H1 (cell line): Measurements from ENCODE around the gene PTDSS2. TPM values are rescaled to one million over a fixed set of nuclear protein-coding genes. Genes with fewer than 3 reads are reported as not detected.

ENCODE experiments used
- CEBPB ChIP-seq: IDR thresholded peaks from 2 replicates; pipeline ENCODE4 v1.6.1; 2012; ENCODE audit warnings: low read depth, low read length
- GABPA ChIP-seq: IDR thresholded peaks from 2 replicates; pipeline ENCODE4 v1.6.1; 2011; ENCODE audit warnings: mild to moderate bottlenecking, low read length, moderate library complexity, borderline replicate concordance; ENCODE audit not compliant: insufficient read depth
- KDM5A ChIP-seq: fragments of 200-600 bp; IDR thresholded peaks from 2 replicates; pipeline ENCODE4 v1.7.1; 2012; ENCODE audit warnings: mild to moderate bottlenecking, low read length, inconsistent platforms, mixed read lengths
- polyA plus RNA-seq, 7 experiments: library from polyadenylated mRNA; depleted of rRNA in 3 of 7; stranded (reverse) in 5 of 7; unstranded in 2 of 7; fragments of >200 nt in 5 of 7; fragments of 200-250 nt in 2 of 7; gene quantifications; 1 replicate in 5 of 7; 2 replicates in 1 of 7; 4 replicates in 1 of 7; pipeline versions ENCODE4 v1.2.1 to v1.2.3, GENCODE V29; 2011 to 2013; ENCODE audit warnings: missing spikeins in 2 of 7, mixed read lengths in 2 of 7
- total RNA-seq: library from RNA; stranded (reverse); fragmentation: NEBNext Ultra II Directional; extraction: Animal tissue kit (Norgen Biotek cat#: 25700); gene quantifications from 2 replicates; pipeline ENCODE4 v1.2.1, GENCODE V29; 2021

Gene PTDSS2
- total and polyA plus RNA-seq, 2 of the 8 experiments (the other 6 are each of a cell fraction or from before 2014, with no cell fraction given): 48.7 to 68.2 TPM

DNA sequence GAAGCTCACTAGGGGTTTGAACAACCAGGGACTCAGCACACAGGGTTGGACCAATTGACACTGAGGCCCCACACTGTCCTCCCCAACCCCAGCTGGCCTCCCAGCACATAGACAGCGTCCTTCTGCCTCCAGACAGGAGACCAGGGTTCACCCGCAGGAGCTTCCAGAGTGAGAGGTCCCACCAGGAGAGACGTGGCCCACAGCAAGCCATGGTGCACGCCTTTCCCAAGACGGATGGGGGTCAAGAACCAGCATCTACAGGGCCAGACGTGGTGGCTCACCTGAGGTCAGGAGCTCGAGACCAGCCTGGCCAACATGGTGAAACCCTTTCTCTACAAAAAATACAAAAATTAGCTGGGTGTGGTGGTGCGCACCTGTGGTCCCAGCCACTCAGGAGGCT, 23.2 kb upstream of the PTDSS2 start (continued):
- no peak for TF ChIP-seq GABPA
- TF ChIP-seq KDM5A: no peak
- TF ChIP-seq CEBPB: no peak
